GOT3 (cell line): Measurements from ENCODE around the gene ASCL5.
A peak's percentile ranks its signal among the peaks of the same experiment; 100 is the strongest.

Source experiments
- DNase-seq: peaks from one replicate; lab custom pipeline; 2025; ENCODE audit warnings: mixed read lengths; lab: John Stamatoyannopoulos, UW

ASCL5 gene

GRCh38 chr1:201136355-201137023 lies 9.5 kb upstream of the ASCL5 start:
- DNase-seq = no peak

GRCh38 chr1:201134405-201134804 lies 7.4 kb upstream of the ASCL5 start:
- no peak for DNase-seq

- DNase-seq = no peak
These were observed 4.4 kb upstream of the ASCL5 start for GRCh38 chr1:201131398-201131797.

- DNase-seq = no peak
These were observed 2.0 kb upstream of the ASCL5 start for GRCh38 chr1:201128962-201129361.

GRCh38 chr1:201128476-201128875 lies 1.5 kb upstream of the ASCL5 start:
- DNase-seq = no peak

- DNase-seq = no peak
These were observed 921 bp upstream of the ASCL5 start for GRCh38 chr1:201127755-201128455.

GRCh38 chr1:201126463-201126831 lies 537 bp downstream of the ASCL5 start:
- DNase-seq = no peak

- no peak for DNase-seq
These were observed 1.2 kb downstream of the ASCL5 start for GRCh38 chr1:201125800-201126199.

GRCh38 chr1:201125019-201125418 lies 2.0 kb downstream of the ASCL5 start:
- no peak for DNase-seq

- no peak for DNase-seq
These were observed 3.1 kb downstream of the ASCL5 start for GRCh38 chr1:201123866-201124265.

GRCh38 chr1:201122321-201122957 lies 4.5 kb downstream of the ASCL5 start:
- DNase-seq = no peak

GRCh38 chr1:201119206-201120197 lies 7.5 kb downstream of the ASCL5 start:
- DNase-seq = no peak

GRCh38 chr1:201116091-201116490 lies 10.9 kb downstream of the ASCL5 start:
- DNase-seq = no peak

GRCh38 chr1:201115390-201115937 lies 11.5 kb downstream of the ASCL5 start:
- DNase-seq = no peak

- peak; percentile 100 for DNase-seq
These were observed 12.5 kb downstream of the ASCL5 start for GRCh38 chr1:201114245-201115131.

- DNase-seq = no peak
These were observed 13.3 kb downstream of the ASCL5 start for GRCh38 chr1:201113451-201114244.

- DNase-seq = no peak
These were observed 14.1 kb downstream of the ASCL5 start for GRCh38 chr1:201112926-201113325.

GRCh38 chr1:201112173-201112731 lies 14.7 kb downstream of the ASCL5 start, which contains the start of gene CACNA1S:
CACNA1S (minus strand) TSS chr1:201112426; CDS start chr1:201112339, 87 bp downstream.
- DNase-seq = no peak

GRCh38 chr1:201111672-201112071 lies 15.3 kb downstream of the ASCL5 start:
- DNase-seq = no peak
